Measurements from ENCODE around the gene TM7SF2. TPM values are rescaled to one million over a fixed set of nuclear protein-coding genes. Genes with fewer than 3 reads are reported as not detected.

TM7SF2 gene
- total RNA-seq, result 42.4 and 52.0 TPM in 2 replicates

DNA sequence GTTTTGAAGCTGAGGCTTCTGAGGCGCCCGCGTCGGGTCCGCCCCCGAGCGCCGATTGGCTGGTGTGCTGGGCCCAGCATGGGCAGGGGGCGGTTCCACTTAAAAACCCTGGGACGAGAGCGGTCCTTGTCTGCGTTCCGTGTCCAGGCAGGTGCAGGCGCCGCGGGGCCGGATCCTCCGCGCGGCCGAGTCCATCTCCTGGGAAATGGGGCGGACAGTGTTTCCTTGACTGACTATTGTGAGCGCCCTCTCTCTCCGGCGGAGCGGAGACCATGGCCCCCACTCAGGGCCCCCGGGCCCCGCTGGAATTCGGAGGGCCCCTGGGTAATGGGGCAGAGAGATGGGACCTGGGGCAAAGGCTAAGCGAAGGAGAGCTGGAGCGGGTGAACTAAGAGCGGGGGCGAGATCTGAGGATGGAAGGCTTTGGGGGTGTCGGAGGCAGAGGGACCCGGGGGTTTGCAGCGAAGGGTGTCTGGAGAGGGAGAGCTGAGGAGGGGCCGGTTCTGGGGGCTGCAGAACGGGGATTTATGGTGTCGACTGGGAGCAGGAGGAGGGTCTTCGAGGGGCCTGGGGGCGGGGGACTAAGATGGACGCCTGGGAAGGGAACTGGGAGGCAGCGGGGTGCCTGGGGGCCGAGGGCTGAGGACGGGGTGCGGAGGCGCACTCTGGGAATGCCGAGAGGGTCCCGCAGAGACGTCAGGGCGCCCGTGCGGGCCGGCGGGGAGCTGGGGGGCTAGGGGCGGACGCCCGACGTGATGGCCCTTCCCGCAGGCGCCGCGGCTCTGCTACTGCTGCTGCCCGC, at the start of gene TM7SF2:
Gene TM7SF2, plus strand, starts transcription at position 129 of the 802 bp plus-strand sequence. Its CDS starts 144 bp downstream, at position 273.

DNA sequence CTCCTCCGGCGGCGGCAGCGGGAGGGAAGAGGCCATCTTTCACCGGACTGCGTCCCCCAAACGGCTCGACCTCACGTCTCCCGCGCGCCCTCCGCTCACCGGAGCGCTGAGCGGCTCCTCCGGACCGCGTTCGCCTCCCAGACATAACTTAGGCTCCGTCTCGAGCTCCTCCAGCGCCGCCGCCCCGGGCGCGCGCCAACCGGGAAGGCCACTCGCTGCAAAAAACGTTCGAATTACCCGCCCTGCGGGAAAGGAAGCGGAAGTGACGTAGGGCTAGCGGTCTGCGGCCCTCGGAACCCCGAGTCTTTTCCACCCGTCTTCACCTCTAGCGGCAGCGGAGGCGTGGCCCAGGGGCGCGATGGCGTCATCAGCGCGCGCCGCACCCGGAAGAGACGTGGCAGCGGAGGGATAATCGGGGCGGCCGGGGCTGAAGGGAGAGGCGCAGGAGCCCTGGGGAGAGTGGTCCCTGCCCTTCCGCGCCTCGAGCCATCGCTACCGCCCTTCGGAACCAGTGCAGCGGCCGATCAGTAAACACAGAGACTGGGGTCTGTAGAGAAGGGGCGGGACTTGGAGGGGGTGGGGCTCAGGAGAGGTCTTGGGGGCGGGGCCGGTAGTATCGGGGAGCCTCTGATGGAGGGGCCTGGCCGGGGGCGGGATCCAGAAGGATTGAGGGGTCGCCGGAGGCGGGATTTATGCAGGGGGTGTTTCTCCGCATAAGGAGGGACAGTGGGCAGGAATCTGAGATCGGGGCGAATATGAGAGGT, 27.7 kb upstream of the TM7SF2 start, which contains the start of the genes CDCA5 and ZFPL1:
Gene CDCA5, minus strand, starts transcription at position 207 of the 764 bp plus-strand sequence. Its CDS starts 62 bp downstream, at position 145.
Gene ZFPL1, plus strand, starts transcription at position 389 of the 764 bp plus-strand sequence. CDS start 477 bp downstream, outside the sequence.

GRCh38 chr11:65095974-65096806, 15.5 kb upstream of the TM7SF2 start, which contains the start of gene VPS51:
VPS51 (plus strand) TSS chr11:65096214; CDS start chr11:65096251, 37 bp downstream.

GRCh38 chr11:65117206-65118096, 5.8 kb downstream of the TM7SF2 start, which contains the start of gene ZNHIT2:
ZNHIT2 (minus strand) TSS chr11:65117701; CDS start chr11:65117653, 48 bp downstream.

DNA sequence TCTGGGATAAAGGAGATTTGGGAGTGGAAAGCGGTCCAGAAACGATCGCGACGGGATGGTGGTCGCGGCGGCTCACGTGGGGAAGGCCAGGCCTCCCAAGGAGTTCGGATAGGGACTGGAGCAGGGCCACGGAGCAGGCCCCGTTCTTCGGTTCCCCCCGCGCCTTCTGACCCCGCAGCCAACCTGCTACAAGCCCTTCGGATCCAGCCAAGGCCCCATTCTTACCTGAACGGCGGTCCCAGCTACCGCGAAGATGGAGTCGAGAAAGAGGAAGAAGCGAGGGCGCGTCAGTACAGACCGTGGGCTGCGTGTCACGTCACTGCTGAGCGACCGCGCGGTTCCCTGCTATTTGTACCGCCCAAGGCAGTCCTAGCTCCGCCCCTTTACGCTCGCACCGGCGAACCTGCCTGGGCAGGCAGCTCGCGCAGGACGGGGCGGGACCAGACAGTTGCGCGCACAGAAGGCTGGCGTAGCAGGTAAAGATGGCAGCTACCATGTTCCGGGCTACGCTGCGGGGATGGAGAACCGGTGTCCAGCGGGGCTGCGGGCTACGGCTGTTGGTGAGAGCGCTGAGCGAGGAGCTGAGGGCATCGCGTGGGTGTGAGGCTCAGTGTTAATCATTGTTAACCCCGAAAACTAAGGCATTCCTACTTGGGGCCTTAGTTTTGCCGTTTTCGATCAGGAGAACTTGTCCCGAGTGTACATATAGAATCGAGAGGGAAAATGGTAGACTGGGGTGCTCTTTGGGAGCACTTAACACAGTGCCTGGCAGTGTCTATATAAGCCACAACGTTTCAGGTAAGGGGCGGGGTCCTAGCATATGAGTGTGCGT, 10.4 kb downstream of the TM7SF2 start, which contains the start of the genes FAU and MRPL49:
Gene FAU, minus strand, starts transcription at position 270 of the 832 bp plus-strand sequence. CDS start 321 bp downstream, outside the sequence.
Gene MRPL49, plus strand, starts transcription at position 457 of the 832 bp plus-strand sequence. Its CDS starts 26 bp downstream, at position 483.

GRCh38 chr11:65134240-65134951, 22.7 kb downstream of the TM7SF2 start, which contains the start of gene SYVN1:
SYVN1 (minus strand) TSS chr11:65134519; CDS start chr11:65133601, 918 bp downstream.

Other genes with a start within 250 kb of the TM7SF2 start
- 71.1 and 79.8 TPM in 2 replicates for gene EHD1, start 233.3 kb upstream of the TM7SF2 start, total RNA-seq
- 18.3 and 20.3 TPM in 2 replicates for gene ATG2A, start 194.7 kb upstream of the TM7SF2 start, total RNA-seq
- gene PPP2R5B, start 187.2 kb upstream of the TM7SF2 start, total RNA-seq, result 14.1 and 16.6 TPM in 2 replicates
- gene GPHA2, start 176.0 kb upstream of the TM7SF2 start, total RNA-seq, result not detected in 2 replicates
- gene MAJIN, start 139.8 kb upstream of the TM7SF2 start, total RNA-seq, result not detected in 2 replicates
- gene BATF2, start 114.9 kb upstream of the TM7SF2 start, total RNA-seq, result 1.2 and 1.3 TPM in 2 replicates
- gene ARL2, start 97.7 kb upstream of the TM7SF2 start, total RNA-seq, result 229 and 233 TPM in 2 replicates
- 17.5 and 22.9 TPM in 2 replicates for gene SNX15, start 84.4 kb upstream of the TM7SF2 start, total RNA-seq
- 25.7 and 27.9 TPM in 2 replicates for gene SAC3D1, start 70.7 kb upstream of the TM7SF2 start, total RNA-seq
- 41.6 and 44.4 TPM in 2 replicates for gene NAALADL1, start 53.3 kb upstream of the TM7SF2 start, total RNA-seq
- 25.9 and 26.2 TPM in 2 replicates for gene CDCA5, start 27.8 kb upstream of the TM7SF2 start, total RNA-seq
- gene ZFPL1, start 27.6 kb upstream of the TM7SF2 start, total RNA-seq, result 77.6 and 78.8 TPM in 2 replicates
- gene VPS51, start 15.7 kb upstream of the TM7SF2 start, total RNA-seq, result 270 and 312 TPM in 2 replicates
- 11.7 and 14.8 TPM in 2 replicates for gene ZNHIT2, start 5.8 kb downstream of the TM7SF2 start, total RNA-seq
- gene FAU, start 10.3 kb downstream of the TM7SF2 start, total RNA-seq, result 604 and 715 TPM in 2 replicates
- 63.9 and 72.0 TPM in 2 replicates for gene MRPL49, start 10.4 kb downstream of the TM7SF2 start, total RNA-seq
- 21.2 and 29.3 TPM in 2 replicates for gene SYVN1, start 22.6 kb downstream of the TM7SF2 start, total RNA-seq
- gene SPDYC, start 58.4 kb downstream of the TM7SF2 start, total RNA-seq, result not detected in 2 replicates
- gene CAPN1, start 70.1 kb downstream of the TM7SF2 start, total RNA-seq, result 166 and 228 TPM in 2 replicates
- gene POLA2, start 150.1 kb downstream of the TM7SF2 start, total RNA-seq, result 15.3 and 18.0 TPM in 2 replicates
- 22.0 and 22.9 TPM in 2 replicates for gene CDC42EP2, start 203.0 kb downstream of the TM7SF2 start, total RNA-seq
- gene DPF2, start 222.0 kb downstream of the TM7SF2 start, total RNA-seq, result 38.5 and 40.7 TPM in 2 replicates
- gene TIGD3, start 242.9 kb downstream of the TM7SF2 start, total RNA-seq, result 0.30 TPM in 1 of 2 replicates, not detected in the other

Data from bronchus fibroblast of lung (primary cell).